Ovary (tissue), 3 donors: ENCODE measurements around the gene GRM8.

ENCODE experiments used
- EP300 ChIP-seq: sonication (generic); formaldehyde crosslinking; IDR thresholded peaks from one replicate; pipeline ENCODE4 v1.6.1; 2017; ENCODE audit warnings: antibody characterized with exemption
- POLR2A ChIP-seq: fragments of 450-650 bp; IDR thresholded peaks from one replicate; pipeline ENCODE4 v1.6.1; 2017; ENCODE audit warnings: antibody characterized with exemption, mild to moderate bottlenecking, moderate library complexity
- TF ChIP-seq, protein P1 (sequence below), 3 donors: fragments of 450-650 bp in 2 of 3; fragments of 200-600 bp in 1 of 3; IDR thresholded peaks; one replicate each; pipeline versions ENCODE4 v1.5.1 to v1.8.0; 2016 to 2022; ENCODE audit warnings: antibody characterized with exemption in 3 of 3, mild to moderate bottlenecking in 1 of 3
- donor health status: DM: no; HTN: no; CAD: no.

GRCh38 chr7:127151379-127151778 is 101.4 kb downstream of the GRM8 start:
- TF ChIP-seq, protein P1, sequence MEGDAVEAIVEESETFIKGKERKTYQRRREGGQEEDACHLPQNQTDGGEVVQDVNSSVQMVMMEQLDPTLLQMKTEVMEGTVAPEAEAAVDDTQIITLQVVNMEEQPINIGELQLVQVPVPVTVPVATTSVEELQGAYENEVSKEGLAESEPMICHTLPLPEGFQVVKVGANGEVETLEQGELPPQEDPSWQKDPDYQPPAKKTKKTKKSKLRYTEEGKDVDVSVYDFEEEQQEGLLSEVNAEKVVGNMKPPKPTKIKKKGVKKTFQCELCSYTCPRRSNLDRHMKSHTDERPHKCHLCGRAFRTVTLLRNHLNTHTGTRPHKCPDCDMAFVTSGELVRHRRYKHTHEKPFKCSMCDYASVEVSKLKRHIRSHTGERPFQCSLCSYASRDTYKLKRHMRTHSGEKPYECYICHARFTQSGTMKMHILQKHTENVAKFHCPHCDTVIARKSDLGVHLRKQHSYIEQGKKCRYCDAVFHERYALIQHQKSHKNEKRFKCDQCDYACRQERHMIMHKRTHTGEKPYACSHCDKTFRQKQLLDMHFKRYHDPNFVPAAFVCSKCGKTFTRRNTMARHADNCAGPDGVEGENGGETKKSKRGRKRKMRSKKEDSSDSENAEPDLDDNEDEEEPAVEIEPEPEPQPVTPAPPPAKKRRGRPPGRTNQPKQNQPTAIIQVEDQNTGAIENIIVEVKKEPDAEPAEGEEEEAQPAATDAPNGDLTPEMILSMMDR (IDR thresholded peaks at IDR 0.05): no peak
- TF ChIP-seq POLR2A: no peak
- no peak for TF ChIP-seq EP300
